Effector memory CD4-positive, alpha-beta T cell (primary cell): ENCODE measurements around the gene LRRC28.

ENCODE experiments used
- DNase-seq, 3 donors: peaks; one replicate each; pipeline ENCODE4 v3.0.0-alpha.2; 2020
- H3K27ac ChIP-seq: 2 replicates; pipeline ENCODE4 v1.7.0; 2013; ENCODE audit warnings: mild to moderate bottlenecking, low read length, moderate library complexity; ENCODE audit not compliant: insufficient read depth, poor library complexity, severe bottlenecking
- H3K27me3 ChIP-seq: replicated peaks from 2 replicates; pipeline ENCODE4 v1.7.0; 2013; ENCODE audit warnings: mild to moderate bottlenecking, low read length; ENCODE audit not compliant: insufficient read depth, control insufficient read depth, poor library complexity, severe bottlenecking
- H3K36me3 ChIP-seq: 2 replicates; pipeline ENCODE4 v1.7.0; 2013; ENCODE audit warnings: mild to moderate bottlenecking, low read length, moderate library complexity; ENCODE audit not compliant: control insufficient read depth, insufficient read depth
- H3K4me1 ChIP-seq: 2 replicates; pipeline ENCODE4 v1.7.0; 2013; ENCODE audit warnings: low read length, mild to moderate bottlenecking; ENCODE audit not compliant: control insufficient read depth, insufficient read depth, poor library complexity, severe bottlenecking
- H3K4me3 ChIP-seq: 2 replicates; pipeline ENCODE4 v1.7.0; 2013; ENCODE audit warnings: low read length, low read depth, mild to moderate bottlenecking; ENCODE audit not compliant: insufficient read depth, poor library complexity, severe bottlenecking
- H3K9me3 ChIP-seq: 2 replicates; pipeline ENCODE4 v1.7.0; 2013; ENCODE audit warnings: mild to moderate bottlenecking, low read length, moderate library complexity; ENCODE audit not compliant: control insufficient read depth

LRRC28 gene

GRCh38 chr15:99409560-99409959, 158.3 kb downstream of the LRRC28 start:
- no peak overlapping the region for H3K27ac ChIP-seq
- H3K4me3 ChIP-seq = no peak overlapping the region
- H3K4me1 ChIP-seq = peaks cover 3% of the 10 kb centered on the region
- H3K27me3 ChIP-seq = no peaks in the 10 kb centered on the region
- DNase-seq = no peak
- H3K9me3 ChIP-seq = no peaks in the 10 kb centered on the region
- H3K36me3 ChIP-seq = no peaks in the 10 kb centered on the region

GRCh38 chr15:99410477-99410876, 159.2 kb downstream of the LRRC28 start:
- Histone ChIP-seq H3K27me3 (no peaks in the 10 kb centered on the region), H3K27ac (no peak overlapping the region), H3K36me3 (no peaks in the 10 kb centered on the region), H3K4me1 (peaks cover 3% of the 10 kb centered on the region), H3K4me3 (no peak overlapping the region), H3K9me3 (no peaks in the 10 kb centered on the region)
- DNase-seq = no peak

- Histone ChIP-seq H3K9me3 (no peaks in the 10 kb centered on the region), H3K4me1 (peaks cover 3% of the 10 kb centered on the region), H3K27me3 (no peaks in the 10 kb centered on the region), H3K36me3 (no peaks in the 10 kb centered on the region), H3K4me3 (no peak overlapping the region), H3K27ac (no peak overlapping the region)
- no peak for DNase-seq
Measured at GRCh38 chr15:99411234-99411633, 160.0 kb downstream of the LRRC28 start.

GRCh38 chr15:99412082-99412481, 160.8 kb downstream of the LRRC28 start:
- no peak for DNase-seq
- H3K27ac ChIP-seq = no peak overlapping the region
- H3K4me1 ChIP-seq = peaks cover 3% of the 10 kb centered on the region
- H3K9me3 ChIP-seq = no peaks in the 10 kb centered on the region
- H3K36me3 ChIP-seq = no peaks in the 10 kb centered on the region
- no peaks in the 10 kb centered on the region for H3K27me3 ChIP-seq
- H3K4me3 ChIP-seq = no peak overlapping the region

GRCh38 chr15:99412626-99413025, 161.3 kb downstream of the LRRC28 start:
- no peaks in the 10 kb centered on the region for H3K36me3 ChIP-seq
- H3K27ac ChIP-seq = no peak overlapping the region
- H3K9me3 ChIP-seq = no peaks in the 10 kb centered on the region
- no peak for DNase-seq
- no peak overlapping the region for H3K4me3 ChIP-seq
- no peaks in the 10 kb centered on the region for H3K27me3 ChIP-seq
- peaks cover 3% of the 10 kb centered on the region for H3K4me1 ChIP-seq

- Histone ChIP-seq H3K4me1 (no peaks in the 10 kb centered on the region), H3K9me3 (no peaks in the 10 kb centered on the region), H3K36me3 (no peaks in the 10 kb centered on the region), H3K27ac (no peak overlapping the region), H3K27me3 (no peaks in the 10 kb centered on the region), H3K4me3 (no peak overlapping the region)
- no peak for DNase-seq
Measured at GRCh38 chr15:99413955-99414754, 162.9 kb downstream of the LRRC28 start.

GRCh38 chr15:99414755-99415731, 163.8 kb downstream of the LRRC28 start:
- H3K4me3 ChIP-seq = no peak overlapping the region
- no peaks in the 10 kb centered on the region for H3K9me3 ChIP-seq
- no peaks in the 10 kb centered on the region for H3K4me1 ChIP-seq
- H3K27ac ChIP-seq = no peak overlapping the region
- no peaks in the 10 kb centered on the region for H3K36me3 ChIP-seq
- no peaks in the 10 kb centered on the region for H3K27me3 ChIP-seq
- DNase-seq = no peak

- H3K9me3 ChIP-seq = no peaks in the 10 kb centered on the region
- H3K36me3 ChIP-seq = no peaks in the 10 kb centered on the region
- H3K4me1 ChIP-seq = no peaks in the 10 kb centered on the region
- no peak overlapping the region for H3K4me3 ChIP-seq
- DNase-seq = no peak
- no peaks in the 10 kb centered on the region for H3K27me3 ChIP-seq
- H3K27ac ChIP-seq = no peak overlapping the region
Measured at GRCh38 chr15:99416191-99417188, 165.2 kb downstream of the LRRC28 start.

- Histone ChIP-seq H3K36me3 (no peaks in the 10 kb centered on the region), H3K9me3 (no peaks in the 10 kb centered on the region), H3K27ac (no peak overlapping the region), H3K27me3 (no peaks in the 10 kb centered on the region), H3K4me3 (no peak overlapping the region), H3K4me1 (peaks cover 28% of the 10 kb centered on the region)
- no peak for DNase-seq
Measured at GRCh38 chr15:99421172-99421656, 169.9 kb downstream of the LRRC28 start.
